GM23338 (cell line): ENCODE data around the gene ANO10. TPM values are rescaled to one million over a fixed set of nuclear protein-coding genes. Genes with fewer than 3 reads are reported as not detected.
"Not testable (repeated sequence)": the region's sequence is repeated elsewhere in the genome, so short reads cannot be mapped to it uniquely, and the experiment has no call there.

Experiments used
- ATAC-seq: fragments of 200-7000 bp; cut with Tn5 transposase; 3 replicates; pipeline ENCODE4 v1.9.1; 2020
- DNase-seq: peaks from one replicate; pipeline ENCODE4 v3.0.0-alpha.2; 2015; ENCODE audit warnings: low spot score
- H2AFZ ChIP-seq: fragments of 200-600 bp; sonication (generic); 2 replicates; pipeline ENCODE4 v1.8.0; 2016; ENCODE audit warnings: antibody characterized with exemption, mild to moderate bottlenecking, moderate library complexity
- H3F3A ChIP-seq: fragments of 200-600 bp; sonication (generic); replicated peaks from 2 replicates; pipeline ENCODE4 v1.8.0; 2017; ENCODE audit warnings: antibody characterized with exemption, mixed run types, low read depth
- H3K27ac ChIP-seq: fragments of 200-600 bp; sonication (generic); 2 replicates; pipeline ENCODE4 v1.6.1; 2016; ENCODE audit warnings: low read depth
- H3K27me3 ChIP-seq: fragments of 200-600 bp; sonication (generic); 2 replicates; pipeline ENCODE4 v1.8.0; 2016; ENCODE audit warnings: mild to moderate bottlenecking, mixed run types, moderate library complexity; ENCODE audit not compliant: insufficient read depth
- H3K36me3 ChIP-seq: fragments of 200-600 bp; sonication (generic); 2 replicates; pipeline ENCODE4 v1.8.0; 2016; ENCODE audit warnings: mild to moderate bottlenecking; ENCODE audit not compliant: insufficient read depth
- H3K4me1 ChIP-seq: fragments of 200-600 bp; sonication (generic); 2 replicates; pipeline ENCODE4 v1.8.0; 2016; ENCODE audit warnings: mild to moderate bottlenecking, moderate library complexity; ENCODE audit not compliant: insufficient read depth
- H3K4me2 ChIP-seq: fragments of 200-600 bp; sonication (generic); 2 replicates; pipeline ENCODE4 v1.7.1; 2017; ENCODE audit warnings: mixed run types
- H3K4me3 ChIP-seq: fragments of 200-600 bp; sonication (generic); 2 replicates; pipeline ENCODE4 v1.6.1; 2016; ENCODE audit warnings: mixed run types
- H3K79me2 ChIP-seq: fragments of 200-600 bp; sonication (generic); replicated peaks from 2 replicates; pipeline ENCODE4 v1.8.0; 2017; ENCODE audit warnings: mild to moderate bottlenecking; ENCODE audit not compliant: insufficient read depth
- H3K9me2 ChIP-seq: fragments of 200-600 bp; sonication (generic); 2 replicates; pipeline ENCODE4 v1.8.0; 2017; ENCODE audit not compliant: insufficient read depth
- H4K20me1 ChIP-seq: fragments of 200-600 bp; sonication (generic); replicated peaks from 2 replicates; pipeline ENCODE4 v1.8.0; 2017; ENCODE audit warnings: mild to moderate bottlenecking; ENCODE audit not compliant: insufficient read depth
- H3K27ac Mint-ChIP-seq: 2 replicates; pipeline ENCODE4 v1.8.0; 2020; ENCODE audit warnings: inconsistent platforms, mild to moderate bottlenecking, moderate library complexity, mixed read lengths
- H3K27me3 Mint-ChIP-seq: 3 replicates; pipeline ENCODE4 v1.8.0; 2022; ENCODE audit warnings: low read depth, mild to moderate bottlenecking, moderate library complexity, mixed read lengths, inconsistent platforms; ENCODE audit not compliant: insufficient read depth, poor library complexity
- H3K36me3 Mint-ChIP-seq: 3 replicates; pipeline ENCODE4 v1.8.0; 2021; ENCODE audit warnings: low read depth, mild to moderate bottlenecking, inconsistent platforms, moderate library complexity, mixed read lengths
- H3K4me1 Mint-ChIP-seq: 3 replicates; pipeline ENCODE4 v1.8.0; 2020; ENCODE audit warnings: mild to moderate bottlenecking, inconsistent platforms, mixed read lengths
- H3K4me3 Mint-ChIP-seq: 3 replicates; pipeline ENCODE4 v1.8.0; 2021; ENCODE audit warnings: moderate library complexity, mild to moderate bottlenecking, inconsistent platforms, mixed read lengths
- H3K9me3 Mint-ChIP-seq: 3 replicates; pipeline ENCODE4 v1.8.0; 2020; ENCODE audit warnings: moderate library complexity, mild to moderate bottlenecking, inconsistent platforms, mixed read lengths
- EZH2 ChIP-seq: fragments of 200-600 bp; sonication (generic); IDR thresholded peaks from one replicate; pipeline ENCODE4 v1.8.0; 2017; ENCODE audit warnings: antibody characterized with exemption, mild to moderate bottlenecking, low read depth; ENCODE audit not compliant: unreplicated experiment
- JUNB ChIP-seq: IDR thresholded peaks from one replicate; pipeline ENCODE4 v1.6.1; 2016; ENCODE audit warnings: antibody characterized with exemption; ENCODE audit not compliant: unreplicated experiment
- ZNF331 ChIP-seq: fragments of 250-450 bp; sonication (Bioruptor Pico); IDR thresholded peaks from 2 replicates; pipeline ENCODE4 v1.5.0; 2020; ENCODE audit warnings: low read depth, mild to moderate bottlenecking, moderate library complexity
- polyA plus RNA-seq: library from polyadenylated mRNA; unstranded; fragments of >200 nt; fragmentation: Nextera tagmentation; extraction: Ambion mirVana; gene quantifications from 2 replicates; pipeline ENCODE4 v1.2.1, GENCODE V29; 2016
- total RNA-seq: library from RNA; depleted of rRNA; stranded (reverse); fragments of >200 nt; shearing (Covaris generic); gene quantifications from 2 replicates; pipeline ENCODE4 v1.2.3, GENCODE V29; 2014
- TF ChIP-seq, protein P1 (sequence below): fragments of 250-450 bp; sonication (Bioruptor Pico); IDR thresholded peaks from 2 replicates; pipeline ENCODE4 v1.5.0; 2020; ENCODE audit warnings: mild to moderate bottlenecking, moderate library complexity

The ANO10 gene
- total and polyA plus RNA-seq, 2 experiments from 2014 or later: 29.2 to 48.1 TPM

DNA sequence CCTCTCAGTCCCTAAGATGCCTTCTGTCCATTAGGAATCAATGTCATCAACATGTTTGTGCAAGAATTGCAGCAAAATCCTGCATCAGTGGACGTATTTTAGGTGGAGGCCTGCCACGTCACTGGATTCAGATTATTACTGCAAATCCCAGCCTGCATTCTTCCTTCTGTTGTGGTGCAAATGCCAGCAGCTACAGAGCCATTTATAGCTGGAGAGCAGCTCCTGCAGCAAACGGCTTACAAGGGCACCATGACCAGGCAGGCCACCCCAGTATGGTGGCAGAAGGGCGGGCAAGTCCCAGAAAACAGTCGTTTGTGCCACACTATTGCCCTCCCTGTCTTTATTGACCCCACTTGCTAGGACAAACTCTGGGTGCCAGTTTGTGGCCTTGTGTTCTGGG is 260.7 kb downstream of the ANO10 start (continued):
- TF ChIP-seq, protein P1, sequence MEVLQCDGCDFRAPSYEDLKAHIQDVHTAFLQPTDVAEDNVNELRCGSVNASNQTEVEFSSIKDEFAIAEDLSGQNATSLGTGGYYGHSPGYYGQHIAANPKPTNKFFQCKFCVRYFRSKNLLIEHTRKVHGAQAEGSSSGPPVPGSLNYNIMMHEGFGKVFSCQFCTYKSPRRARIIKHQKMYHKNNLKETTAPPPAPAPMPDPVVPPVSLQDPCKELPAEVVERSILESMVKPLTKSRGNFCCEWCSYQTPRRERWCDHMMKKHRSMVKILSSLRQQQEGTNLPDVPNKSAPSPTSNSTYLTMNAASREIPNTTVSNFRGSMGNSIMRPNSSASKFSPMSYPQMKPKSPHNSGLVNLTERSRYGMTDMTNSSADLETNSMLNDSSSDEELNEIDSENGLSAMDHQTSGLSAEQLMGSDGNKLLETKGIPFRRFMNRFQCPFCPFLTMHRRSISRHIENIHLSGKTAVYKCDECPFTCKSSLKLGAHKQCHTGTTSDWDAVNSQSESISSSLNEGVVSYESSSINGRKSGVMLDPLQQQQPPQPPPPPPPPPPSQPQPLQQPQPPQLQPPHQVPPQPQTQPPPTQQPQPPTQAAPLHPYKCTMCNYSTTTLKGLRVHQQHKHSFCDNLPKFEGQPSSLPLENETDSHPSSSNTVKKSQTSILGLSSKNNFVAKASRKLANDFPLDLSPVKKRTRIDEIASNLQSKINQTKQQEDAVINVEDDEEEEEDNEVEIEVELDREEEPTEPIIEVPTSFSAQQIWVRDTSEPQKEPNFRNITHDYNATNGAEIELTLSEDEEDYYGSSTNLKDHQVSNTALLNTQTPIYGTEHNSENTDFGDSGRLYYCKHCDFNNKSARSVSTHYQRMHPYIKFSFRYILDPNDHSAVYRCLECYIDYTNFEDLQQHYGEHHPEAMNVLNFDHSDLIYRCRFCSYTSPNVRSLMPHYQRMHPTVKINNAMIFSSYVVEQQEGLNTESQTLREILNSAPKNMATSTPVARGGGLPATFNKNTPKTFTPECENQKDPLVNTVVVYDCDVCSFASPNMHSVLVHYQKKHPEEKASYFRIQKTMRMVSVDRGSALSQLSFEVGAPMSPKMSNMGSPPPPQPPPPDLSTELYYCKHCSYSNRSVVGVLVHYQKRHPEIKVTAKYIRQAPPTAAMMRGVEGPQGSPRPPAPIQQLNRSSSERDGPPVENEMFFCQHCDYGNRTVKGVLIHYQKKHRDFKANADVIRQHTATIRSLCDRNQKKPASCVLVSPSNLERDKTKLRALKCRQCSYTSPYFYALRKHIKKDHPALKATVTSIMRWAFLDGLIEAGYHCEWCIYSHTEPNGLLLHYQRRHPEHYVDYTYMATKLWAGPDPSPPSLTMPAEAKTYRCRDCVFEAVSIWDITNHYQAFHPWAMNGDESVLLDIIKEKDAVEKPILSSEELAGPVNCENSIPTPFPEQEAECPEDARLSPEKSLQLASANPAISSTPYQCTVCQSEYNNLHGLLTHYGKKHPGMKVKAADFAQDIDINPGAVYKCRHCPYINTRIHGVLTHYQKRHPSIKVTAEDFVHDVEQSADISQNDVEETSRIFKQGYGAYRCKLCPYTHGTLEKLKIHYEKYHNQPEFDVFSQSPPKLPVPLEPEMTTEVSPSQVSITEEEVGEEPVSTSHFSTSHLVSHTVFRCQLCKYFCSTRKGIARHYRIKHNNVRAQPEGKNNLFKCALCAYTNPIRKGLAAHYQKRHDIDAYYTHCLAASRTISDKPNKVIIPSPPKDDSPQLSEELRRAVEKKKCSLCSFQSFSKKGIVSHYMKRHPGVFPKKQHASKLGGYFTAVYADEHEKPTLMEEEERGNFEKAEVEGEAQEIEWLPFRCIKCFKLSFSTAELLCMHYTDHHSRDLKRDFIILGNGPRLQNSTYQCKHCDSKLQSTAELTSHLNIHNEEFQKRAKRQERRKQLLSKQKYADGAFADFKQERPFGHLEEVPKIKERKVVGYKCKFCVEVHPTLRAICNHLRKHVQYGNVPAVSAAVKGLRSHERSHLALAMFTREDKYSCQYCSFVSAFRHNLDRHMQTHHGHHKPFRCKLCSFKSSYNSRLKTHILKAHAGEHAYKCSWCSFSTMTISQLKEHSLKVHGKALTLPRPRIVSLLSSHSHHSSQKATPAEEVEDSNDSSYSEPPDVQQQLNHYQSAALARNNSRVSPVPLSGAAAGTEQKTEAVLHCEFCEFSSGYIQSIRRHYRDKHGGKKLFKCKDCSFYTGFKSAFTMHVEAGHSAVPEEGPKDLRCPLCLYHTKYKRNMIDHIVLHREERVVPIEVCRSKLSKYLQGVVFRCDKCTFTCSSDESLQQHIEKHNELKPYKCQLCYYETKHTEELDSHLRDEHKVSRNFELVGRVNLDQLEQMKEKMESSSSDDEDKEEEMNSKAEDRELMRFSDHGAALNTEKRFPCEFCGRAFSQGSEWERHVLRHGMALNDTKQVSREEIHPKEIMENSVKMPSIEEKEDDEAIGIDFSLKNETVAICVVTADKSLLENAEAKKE (CRISPR knock-in tag): no peak
- TF ChIP-seq ZNF331 (CRISPR knock-in tag) (no peak), EZH2 (no peak), JUNB (no peak)

DNA sequence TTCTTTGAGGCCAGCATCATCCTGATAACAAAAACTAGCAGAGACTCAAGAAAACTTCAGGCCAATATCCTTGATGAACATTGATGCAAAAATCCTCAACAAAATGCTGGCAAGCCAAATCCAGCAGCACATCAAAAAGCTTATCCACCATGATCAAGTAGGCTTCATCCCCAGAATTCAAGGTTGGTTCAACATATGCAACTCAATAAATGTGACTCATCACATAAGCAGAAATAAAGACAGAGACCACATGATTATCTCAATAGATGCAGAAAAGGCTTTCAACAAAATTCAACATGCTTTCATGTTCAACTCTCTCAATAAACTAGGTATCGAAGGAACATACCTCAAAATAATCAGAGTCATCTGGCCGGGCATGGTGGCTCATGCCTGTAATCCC is 265.8 kb downstream of the ANO10 start:
- H3K27ac Mint-ChIP-seq: not testable (repeated sequence)

More for the DNA sequence above, 265.8 kb downstream of the ANO10 start:
- not testable (repeated sequence) for DNase-seq, H3K4me1 ChIP-seq, H3K27ac ChIP-seq, H3K4me3 ChIP-seq, ATAC-seq, H3K36me3 ChIP-seq, H4K20me1 ChIP-seq, H3K4me3 Mint-ChIP-seq, H3K27me3 ChIP-seq, H3K4me2 ChIP-seq, H3K9me2 ChIP-seq, H2AFZ ChIP-seq, H3F3A ChIP-seq, H3K4me1 Mint-ChIP-seq, H3K79me2 ChIP-seq
- Mint-ChIP-seq H3K9me3 (peaks cover 11% of the 10 kb centered on the region; the same call in 2 of the 3 replicates), H3K36me3 (peaks cover 19% of the 10 kb centered on the region; the same call in 2 of the 3 replicates), H3K27me3 (peaks cover 14% of the 10 kb centered on the region)
